Caco-2 (cell line): ENCODE results near the gene LINGO1. TPM values are rescaled to one million over a fixed set of nuclear protein-coding genes. Genes with fewer than 3 reads are reported as not detected.

Experiments used
- BruUV-seq: library from RNA; stranded (reverse); fragments of 400-500 nt; replicated peaks from 2 replicates; lab custom pipeline; 2021; lab: Mats Ljungman, UMichigan
- CTCF ChIA-PET: fragments of 300-600 bp; sonication (Branson Sonifier 250); formaldehyde crosslinking; loops from one replicate; lab custom pipeline; 2022; ENCODE audit warnings: antibody characterized with exemption; lab: Charles Lee
- POLR2A ChIA-PET: fragments of 300-600 bp; sonication (Branson Sonifier 250); formaldehyde crosslinking; loops from one replicate; lab custom pipeline; 2022; ENCODE audit warnings: antibody characterized with exemption; lab: Charles Lee
- DNase-seq, 2 experiments: peaks; one replicate each; pipeline versions ENCODE4 v3.0.0 to v3.0.0-alpha.2; 2020 to 2022
- H3K27me3 ChIP-seq: replicated peaks from 2 replicates; pipeline ENCODE4 v1.6.0; 2011; ENCODE audit warnings: low read length; ENCODE audit not compliant: control insufficient read depth, insufficient read depth
- H3K36me3 ChIP-seq: 2 replicates; pipeline ENCODE4 v1.5.1; 2011; ENCODE audit warnings: low read length; ENCODE audit not compliant: control insufficient read depth, insufficient read depth
- H3K4me1 ChIP-seq: fragments of 250-450 bp; sonication (Bioruptor Pico); 2 replicates; pipeline ENCODE4 v1.5.1; 2020; ENCODE audit warnings: mild to moderate bottlenecking
- H3K4me3 ChIP-seq: 2 replicates; pipeline ENCODE4 v1.5.1; 2011; ENCODE audit warnings: low read depth, mild to moderate bottlenecking, control low read depth, low read length
- H3K9me3 ChIP-seq: fragments of 250-450 bp; sonication (Bioruptor Pico); 2 replicates; pipeline ENCODE4 v1.5.1; 2020; ENCODE audit warnings: mild to moderate bottlenecking, moderate library complexity
- H3K27ac Mint-ChIP-seq: one replicate; pipeline ENCODE4 v1.8.0; 2022; ENCODE audit warnings: mixed read lengths; ENCODE audit not compliant: unreplicated experiment
- H3K27me3 Mint-ChIP-seq: one replicate; pipeline ENCODE4 v1.8.0; 2022; ENCODE audit warnings: mixed read lengths; ENCODE audit not compliant: insufficient read depth, unreplicated experiment
- H3K36me3 Mint-ChIP-seq: one replicate; pipeline ENCODE4 v1.8.0; 2022; ENCODE audit warnings: mild to moderate bottlenecking, mixed read lengths; ENCODE audit not compliant: insufficient read depth, unreplicated experiment
- H3K4me1 Mint-ChIP-seq: one replicate; pipeline ENCODE4 v1.8.0; 2022; ENCODE audit warnings: low read depth, mixed read lengths; ENCODE audit not compliant: unreplicated experiment
- H3K4me3 Mint-ChIP-seq: one replicate; pipeline ENCODE4 v1.8.0; 2022; ENCODE audit warnings: mild to moderate bottlenecking, moderate library complexity, mixed read lengths; ENCODE audit not compliant: unreplicated experiment
- H3K9me3 Mint-ChIP-seq: one replicate; pipeline ENCODE4 v1.8.0; 2022; ENCODE audit warnings: mixed read lengths; ENCODE audit not compliant: unreplicated experiment
- intact Hi-C: fragments of 100-400 bp; cut with micrococcal nuclease; formaldehyde crosslinking; loops from one replicate; pipeline ENCODE4 v1.10.0; 2022; ENCODE audit not compliant: unreplicated experiment
- total RNA-seq: library from RNA; stranded (reverse); gene quantifications from 2 replicates; pipeline ENCODE4 v1.2.3, GENCODE V29; 2022
- TF ChIP-seq, protein P1 (sequence below), 2 experiments: fragments of 200-600 bp in 1 of 2; IDR thresholded peaks; 1 replicate in 1 of 2; 2 replicates in 1 of 2; pipeline versions ENCODE4 v1.5.1 to v1.8.0; 2011 to 2022; ENCODE audit warnings: antibody characterized with exemption in 1 of 2, control low read depth in 1 of 2, inconsistent platforms in 1 of 2, low read depth in 1 of 2, low read length in 1 of 2, mild to moderate bottlenecking in 1 of 2, moderate library complexity in 1 of 2; ENCODE audit not compliant: insufficient read depth in 1 of 2, severe bottlenecking in 1 of 2, unreplicated experiment in 1 of 2

The LINGO1 gene
- total RNA-seq, 1 experiment from 2014 or later, result 1.4 TPM

DNA sequence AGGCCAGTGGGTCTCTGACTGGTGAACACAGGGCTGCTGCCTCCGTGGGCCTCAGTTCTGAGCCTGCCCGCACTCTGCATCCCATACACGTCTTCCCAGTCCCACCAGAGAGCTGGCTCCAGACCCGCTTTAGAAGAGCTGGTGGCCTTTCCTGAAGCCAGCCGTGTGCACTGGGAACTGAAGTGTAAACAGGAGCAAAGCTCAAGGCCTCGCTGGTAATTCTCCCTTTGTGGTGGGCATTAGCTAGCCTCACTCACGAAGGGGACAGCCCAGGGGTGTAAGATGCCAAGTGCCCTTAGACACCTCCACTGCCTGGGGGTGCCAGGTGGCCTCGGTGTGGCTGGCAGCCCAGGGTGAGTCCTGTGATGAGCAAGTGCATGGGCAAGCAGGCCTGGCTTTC is 12.9 kb upstream of the LINGO1 start:
- Mint-ChIP-seq H3K9me3 (no peaks in the 10 kb centered on the region), H3K27ac (no peak overlapping the region), H3K4me3 (no peak overlapping the region), H3K4me1 (no peaks in the 10 kb centered on the region), H3K36me3 (no peaks in the 10 kb centered on the region), H3K27me3 (peaks cover 9% of the 10 kb centered on the region)
- TF ChIP-seq, protein P1, sequence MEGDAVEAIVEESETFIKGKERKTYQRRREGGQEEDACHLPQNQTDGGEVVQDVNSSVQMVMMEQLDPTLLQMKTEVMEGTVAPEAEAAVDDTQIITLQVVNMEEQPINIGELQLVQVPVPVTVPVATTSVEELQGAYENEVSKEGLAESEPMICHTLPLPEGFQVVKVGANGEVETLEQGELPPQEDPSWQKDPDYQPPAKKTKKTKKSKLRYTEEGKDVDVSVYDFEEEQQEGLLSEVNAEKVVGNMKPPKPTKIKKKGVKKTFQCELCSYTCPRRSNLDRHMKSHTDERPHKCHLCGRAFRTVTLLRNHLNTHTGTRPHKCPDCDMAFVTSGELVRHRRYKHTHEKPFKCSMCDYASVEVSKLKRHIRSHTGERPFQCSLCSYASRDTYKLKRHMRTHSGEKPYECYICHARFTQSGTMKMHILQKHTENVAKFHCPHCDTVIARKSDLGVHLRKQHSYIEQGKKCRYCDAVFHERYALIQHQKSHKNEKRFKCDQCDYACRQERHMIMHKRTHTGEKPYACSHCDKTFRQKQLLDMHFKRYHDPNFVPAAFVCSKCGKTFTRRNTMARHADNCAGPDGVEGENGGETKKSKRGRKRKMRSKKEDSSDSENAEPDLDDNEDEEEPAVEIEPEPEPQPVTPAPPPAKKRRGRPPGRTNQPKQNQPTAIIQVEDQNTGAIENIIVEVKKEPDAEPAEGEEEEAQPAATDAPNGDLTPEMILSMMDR (IDR thresholded peaks at IDR 0.05; ENCODE audit: insufficient read depth in 1 of 2, low read depth in 1 of 2, low read length in 1 of 2, severe bottlenecking in 1 of 2, unreplicated experiment in 1 of 2), result no peak
- Histone ChIP-seq H3K4me1 (no peaks in the 10 kb centered on the region), H3K4me3 (no peak overlapping the region), H3K27me3 (no peaks in the 10 kb centered on the region), H3K36me3 (no peaks in the 10 kb centered on the region), H3K9me3 (no peaks in the 10 kb centered on the region)
- POLR2A ChIA-PET, result no interaction called here
- intact Hi-C loops, result no loop called here
- BruUV-seq, result no TSS peak
- DNase-seq, result no peak
- CTCF ChIA-PET, result interaction anchor here (0.6 kb wide), 1 partner anchor 10 kb away, joined by 3 read pairs; no protein-coding TSS in a partner anchor

DNA sequence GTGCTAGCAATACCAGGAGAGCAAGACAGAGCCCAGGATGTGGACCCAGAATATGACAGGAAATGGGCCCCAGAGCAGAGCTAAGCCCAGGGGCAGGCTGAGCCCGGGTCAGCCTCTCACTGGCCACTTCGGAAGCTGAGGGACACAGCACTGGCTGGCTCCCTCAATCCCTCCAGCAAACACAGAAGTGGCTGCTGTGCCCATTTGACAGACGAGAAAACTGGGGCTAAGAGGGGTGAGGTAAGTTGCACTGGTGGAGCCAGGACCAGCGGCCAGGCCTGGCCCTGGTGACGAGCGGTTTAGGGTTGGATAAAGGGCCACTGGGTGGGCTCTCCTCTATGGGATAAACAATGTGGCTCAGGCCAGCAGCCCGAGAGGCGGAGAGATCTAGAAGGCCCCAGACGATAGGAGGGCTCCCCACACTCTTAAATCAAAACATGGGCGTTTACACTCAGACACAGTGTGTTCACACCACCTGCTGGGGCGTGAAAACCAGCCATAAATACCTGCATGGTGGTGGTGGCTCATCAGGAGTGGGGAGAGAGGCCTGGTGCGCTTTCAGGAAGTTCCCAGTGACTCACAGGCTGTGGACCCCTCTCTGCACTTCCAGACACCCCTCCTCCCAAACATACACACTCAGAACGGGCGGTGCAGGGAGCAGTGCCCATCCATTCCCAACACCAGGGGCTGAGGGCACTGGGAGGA is 12.0 kb upstream of the LINGO1 start:
- H3K4me1 ChIP-seq, result no peaks in the 10 kb centered on the region
- DNase-seq, result no peak
- Mint-ChIP-seq H3K4me1 (no peaks in the 10 kb centered on the region), H3K9me3 (no peaks in the 10 kb centered on the region), H3K27me3 (peaks cover 6% of the 10 kb centered on the region), H3K36me3 (no peaks in the 10 kb centered on the region), H3K27ac (no peak overlapping the region), H3K4me3 (no peak overlapping the region)
- H3K27me3 ChIP-seq, result no peaks in the 10 kb centered on the region
- intact Hi-C loops, result no loop called here
- BruUV-seq, result no TSS peak
- H3K4me3 ChIP-seq, result no peak overlapping the region
- H3K36me3 ChIP-seq, result no peaks in the 10 kb centered on the region
- H3K9me3 ChIP-seq, result no peaks in the 10 kb centered on the region
- CTCF ChIA-PET, result interaction anchor here (1.0 kb wide), 2 partner anchors 10 to 11 kb away, joined by 3 read pairs; no protein-coding TSS in a partner anchor
- TF ChIP-seq, protein P1 (IDR thresholded peaks at IDR 0.05; ENCODE audit: insufficient read depth in 1 of 2, low read depth in 1 of 2, low read length in 1 of 2, severe bottlenecking in 1 of 2, unreplicated experiment in 1 of 2), result no peak
- POLR2A ChIA-PET, result no interaction called here

GRCh38 chr15:77643764-77644163 is 11.1 kb upstream of the LINGO1 start:
- Histone ChIP-seq H3K36me3 (no peaks in the 10 kb centered on the region), H3K27me3 (no peaks in the 10 kb centered on the region), H3K9me3 (no peaks in the 10 kb centered on the region), H3K4me3 (no peak overlapping the region), H3K4me1 (no peaks in the 10 kb centered on the region)
- TF ChIP-seq, protein P1 (IDR thresholded peaks at IDR 0.05; ENCODE audit: insufficient read depth in 1 of 2, low read depth in 1 of 2, low read length in 1 of 2, severe bottlenecking in 1 of 2, unreplicated experiment in 1 of 2), result no peak
- Mint-ChIP-seq H3K27me3 (peaks cover 3% of the 10 kb centered on the region), H3K36me3 (no peaks in the 10 kb centered on the region), H3K4me3 (no peak overlapping the region), H3K4me1 (no peaks in the 10 kb centered on the region), H3K27ac (no peak overlapping the region), H3K9me3 (no peaks in the 10 kb centered on the region)
- intact Hi-C loops, result no loop called here
- ChIA-PET CTCF (interaction anchor here (1.0 to 1.3 kb wide), 3 partner anchors 9 to 12 kb away, joined by 3 read pairs; no protein-coding TSS in a partner anchor), POLR2A (no interaction called here)
- DNase-seq, result no peak
- no TSS peak for BruUV-seq
